Measurements from ENCODE around the gene DHX40.

Gene DHX40

GRCh38 chr17:59550703-59551102 lies 14.7 kb upstream of the DHX40 start:
- TF ChIP-seq REST (IDR thresholded peaks at IDR 0.05; ENCODE audit: insufficient replicate concordance, low read depth) (no peak), GABPA (IDR thresholded peaks at IDR 0.05; ENCODE audit: low read depth) (no peak), SPI1 (IDR thresholded peaks at IDR 0.05; ENCODE audit: borderline replicate concordance, low read depth) (no peak), CTCF (IDR thresholded peaks at IDR 0.05; ENCODE audit: insufficient read depth, low read length) (no peak), POLR2AphosphoS5 (IDR thresholded peaks at IDR 0.05; ENCODE audit: low read depth) (no peak)
- H3K27me3 ChIP-seq (ENCODE audit: insufficient read depth, poor library complexity, severe bottlenecking), result no peaks in the 10 kb centered on the region
- no peak overlapping the region for H3K4me3 ChIP-seq (replicated peaks; ENCODE audit: insufficient read depth, low read length)
- no peak for DNase-seq (ENCODE audit: low read depth in 1 of 2, low spot score in 1 of 2)
- no peak overlapping the region for H3K27ac ChIP-seq (replicated peaks)

- Histone ChIP-seq H3K27me3 (ENCODE audit: insufficient read depth, poor library complexity, severe bottlenecking) (peaks cover 4% of the 10 kb centered on the region), H3K27ac (replicated peaks) (no peak overlapping the region), H3K4me3 (replicated peaks; ENCODE audit: insufficient read depth, low read length) (no peak overlapping the region)
- TF ChIP-seq REST (IDR thresholded peaks at IDR 0.05; ENCODE audit: insufficient replicate concordance, low read depth), result no peak
- TF ChIP-seq CTCF (IDR thresholded peaks at IDR 0.05; ENCODE audit: insufficient read depth, low read length), result no peak
- no peak for TF ChIP-seq POLR2AphosphoS5 (IDR thresholded peaks at IDR 0.05; ENCODE audit: low read depth)
- DNase-seq (ENCODE audit: low read depth in 1 of 2, low spot score in 1 of 2), result no peak
Observed at GRCh38 chr17:59558039-59558438, 7.4 kb upstream of the DHX40 start.

GRCh38 chr17:59558953-59559352 lies 6.5 kb upstream of the DHX40 start:
- TF ChIP-seq CTCF (IDR thresholded peaks at IDR 0.05; ENCODE audit: insufficient read depth, low read length), result no peak
- no peak for TF ChIP-seq GABPA (IDR thresholded peaks at IDR 0.05; ENCODE audit: low read depth)
- TF ChIP-seq SPI1 (IDR thresholded peaks at IDR 0.05; ENCODE audit: borderline replicate concordance, low read depth), result no peak
- no peak for TF ChIP-seq REST (IDR thresholded peaks at IDR 0.05; ENCODE audit: insufficient replicate concordance, low read depth)
- no peak for TF ChIP-seq POLR2AphosphoS5 (IDR thresholded peaks at IDR 0.05; ENCODE audit: low read depth)
- Histone ChIP-seq H3K27me3 (ENCODE audit: insufficient read depth, poor library complexity, severe bottlenecking) (peaks cover 4% of the 10 kb centered on the region), H3K27ac (replicated peaks) (no peak overlapping the region), H3K4me3 (replicated peaks; ENCODE audit: insufficient read depth, low read length) (no peak overlapping the region)
- DNase-seq (ENCODE audit: low read depth in 1 of 2, low spot score in 1 of 2), result no peak

Measured in HL-60 (cell line).